GM12891 (cell line): ENCODE results near the gene ITPRID2.

ENCODE experiments used
- DNase-seq: peaks from one replicate; pipeline ENCODE4 v3.0.0; 2011; ENCODE audit warnings: low spot score; ENCODE audit not compliant: insufficient read length
- FAIRE-seq: peaks from 2 replicates; lab custom pipeline; 2011; peaks lifted over from hg19 to GRCh38; lab: Jason Lieb, UNC
- PAX5 ChIP-seq: IDR thresholded peaks from 2 replicates; pipeline ENCODE4 v1.6.1; 2011; ENCODE audit warnings: low read length, moderate library complexity, mild to moderate bottlenecking; ENCODE audit not compliant: insufficient read depth, severe bottlenecking
- POLR2A ChIP-seq: IDR thresholded peaks from 2 replicates; pipeline ENCODE4 v1.6.1; 2011; ENCODE audit warnings: low read depth, low read length, control low read depth
- POLR2AphosphoS5 ChIP-seq: IDR thresholded peaks from 2 replicates; pipeline ENCODE4 v1.6.1; 2011; ENCODE audit warnings: low read depth, low read length, control low read depth
- POU2F2 ChIP-seq: IDR thresholded peaks from 2 replicates; pipeline ENCODE4 v1.6.1; 2011; ENCODE audit warnings: low read depth, mild to moderate bottlenecking, control low read depth, low read length, moderate library complexity
- SPI1 ChIP-seq: IDR thresholded peaks from 2 replicates; pipeline ENCODE4 v1.6.1; 2011; ENCODE audit warnings: low read depth, low read length, control low read depth
- TAF1 ChIP-seq: IDR thresholded peaks from 2 replicates; pipeline ENCODE4 v1.6.1; 2011; ENCODE audit warnings: low read depth, low read length, control low read depth

ITPRID2 gene

DNA sequence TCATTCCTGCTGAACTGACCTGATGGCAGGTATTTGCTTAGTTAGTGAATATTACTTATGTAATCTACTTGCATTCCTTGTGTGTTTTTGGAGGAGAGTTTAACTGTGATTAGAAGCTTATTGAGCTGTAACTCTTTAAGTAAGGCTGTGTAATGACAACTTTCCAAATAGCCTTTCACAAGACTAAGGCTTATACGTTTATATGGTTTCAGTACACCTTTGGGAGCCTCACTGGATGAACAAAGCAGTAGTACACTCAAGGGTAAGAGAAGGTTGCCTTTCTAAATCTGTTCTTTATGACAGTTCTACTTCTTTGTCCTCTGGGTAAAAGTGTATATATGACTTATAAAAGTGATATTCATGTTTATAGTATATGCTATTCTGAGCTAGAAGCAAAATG, 4.3 kb downstream of the ITPRID2 start:
- DNase-seq (no peak), FAIRE-seq (no peak)
- TF ChIP-seq POU2F2 (no peak), TAF1 (no peak)

- DNase-seq (no peak), FAIRE-seq (no peak)
- TF ChIP-seq POU2F2, result no peak
- TF ChIP-seq POLR2AphosphoS5, result no peak
- TF ChIP-seq SPI1, result no peak
- TF ChIP-seq TAF1, result no peak
- TF ChIP-seq PAX5, result no peak
- no peak for TF ChIP-seq POLR2A
These were observed 4.8 kb downstream of the ITPRID2 start for GRCh38 chr2:181896286-181896685.

GRCh38 chr2:181900007-181900651, 8.6 kb downstream of the ITPRID2 start:
- FAIRE-seq, result no peak
- TF ChIP-seq POLR2A, result no peak
- TF ChIP-seq PAX5, result no peak
- TF ChIP-seq SPI1, result no peak
- no peak for TF ChIP-seq POLR2AphosphoS5
- TF ChIP-seq TAF1, result no peak
- TF ChIP-seq POU2F2, result no peak
- DNase-seq, result no peak

DNA sequence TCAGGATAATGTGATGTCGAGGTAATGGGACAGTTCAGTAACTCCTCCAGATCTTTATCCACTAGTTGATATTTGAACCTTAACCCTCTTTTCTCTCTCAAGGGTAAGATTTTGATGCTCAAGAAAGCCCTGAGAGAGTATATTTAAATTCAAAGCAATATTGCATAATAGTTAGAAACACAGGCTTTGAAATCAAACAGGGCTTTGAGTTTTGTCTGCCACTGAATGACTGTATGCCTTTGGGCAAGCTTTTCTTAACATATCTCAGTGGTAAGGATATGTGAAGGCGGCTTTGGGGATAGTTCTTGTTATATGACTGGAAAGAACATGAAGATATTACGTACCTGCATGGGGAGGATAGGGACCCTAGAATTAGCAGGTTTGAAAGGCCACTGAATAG, 11.1 kb downstream of the ITPRID2 start:
- no peak for TF ChIP-seq POLR2AphosphoS5
- no peak for TF ChIP-seq POLR2A
- TF ChIP-seq TAF1, result no peak
- no peak for TF ChIP-seq POU2F2
- no peak for TF ChIP-seq SPI1
- TF ChIP-seq PAX5, result no peak
- FAIRE-seq (no peak), DNase-seq (no peak)

DNA sequence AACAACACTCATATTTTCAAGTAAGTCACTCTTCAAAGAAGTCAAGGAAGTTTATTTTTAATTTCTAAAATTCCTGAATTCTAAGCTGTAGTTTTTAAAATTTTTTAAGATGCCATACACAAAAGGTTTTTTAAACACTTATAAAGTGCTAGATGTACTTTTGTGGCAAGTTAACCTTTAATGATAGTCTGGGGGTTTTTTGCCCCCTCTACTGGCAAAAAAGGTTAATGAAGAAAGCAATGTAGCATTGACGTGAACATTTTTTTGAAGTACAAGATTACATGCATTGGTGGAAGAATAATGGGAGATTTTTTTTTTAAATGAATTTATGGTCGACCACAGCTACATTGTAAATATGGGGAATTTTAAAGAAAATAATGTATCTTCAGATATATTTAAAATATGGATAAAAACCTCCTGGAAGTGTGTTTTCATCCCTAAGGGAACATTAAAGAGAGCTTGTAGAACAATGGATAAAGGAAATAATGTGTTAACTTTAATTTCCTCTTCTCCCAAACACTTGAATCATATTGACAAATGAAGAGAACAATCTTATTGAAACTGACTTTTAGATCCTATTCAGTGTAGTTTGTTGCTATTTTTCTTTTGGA, 12.6 kb downstream of the ITPRID2 start:
- DNase-seq, result no peak
- TF ChIP-seq TAF1 (no peak), PAX5 (no peak), POU2F2 (no peak), POLR2AphosphoS5 (no peak), SPI1 (no peak), POLR2A (no peak)

GRCh38 chr2:181907057-181907456, 15.5 kb downstream of the ITPRID2 start:
- TF ChIP-seq POLR2AphosphoS5 (no peak), POU2F2 (no peak), PAX5 (no peak), POLR2A (no peak), SPI1 (no peak), TAF1 (no peak)
- FAIRE-seq (no peak), DNase-seq (no peak)

More for the DNA sequence above, 12.6 kb downstream of the ITPRID2 start:
- no peak for FAIRE-seq

DNA sequence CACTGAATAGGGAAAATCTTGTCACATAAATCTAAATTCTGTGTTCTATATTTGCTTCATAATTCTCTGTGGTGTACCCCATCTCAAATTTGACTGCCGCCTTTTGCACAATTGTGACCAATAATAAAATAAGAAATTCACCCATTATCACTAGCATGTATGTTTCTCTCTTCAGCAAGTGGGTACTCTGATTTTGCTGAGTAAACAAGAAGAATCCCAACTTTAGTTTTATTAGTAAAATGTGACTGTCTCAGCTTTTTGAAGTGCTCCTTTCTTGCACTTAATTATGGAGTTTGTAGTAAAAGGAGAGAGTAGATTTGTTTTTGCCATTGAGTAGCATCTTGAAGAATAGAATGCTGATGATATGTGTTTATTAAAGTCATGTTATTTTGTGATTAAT, 16.1 kb downstream of the ITPRID2 start:
- DNase-seq, result no peak
- TF ChIP-seq PAX5 (no peak), POLR2AphosphoS5 (no peak), POU2F2 (no peak), TAF1 (no peak), POLR2A (no peak), SPI1 (no peak)
- FAIRE-seq, result no peak

DNA sequence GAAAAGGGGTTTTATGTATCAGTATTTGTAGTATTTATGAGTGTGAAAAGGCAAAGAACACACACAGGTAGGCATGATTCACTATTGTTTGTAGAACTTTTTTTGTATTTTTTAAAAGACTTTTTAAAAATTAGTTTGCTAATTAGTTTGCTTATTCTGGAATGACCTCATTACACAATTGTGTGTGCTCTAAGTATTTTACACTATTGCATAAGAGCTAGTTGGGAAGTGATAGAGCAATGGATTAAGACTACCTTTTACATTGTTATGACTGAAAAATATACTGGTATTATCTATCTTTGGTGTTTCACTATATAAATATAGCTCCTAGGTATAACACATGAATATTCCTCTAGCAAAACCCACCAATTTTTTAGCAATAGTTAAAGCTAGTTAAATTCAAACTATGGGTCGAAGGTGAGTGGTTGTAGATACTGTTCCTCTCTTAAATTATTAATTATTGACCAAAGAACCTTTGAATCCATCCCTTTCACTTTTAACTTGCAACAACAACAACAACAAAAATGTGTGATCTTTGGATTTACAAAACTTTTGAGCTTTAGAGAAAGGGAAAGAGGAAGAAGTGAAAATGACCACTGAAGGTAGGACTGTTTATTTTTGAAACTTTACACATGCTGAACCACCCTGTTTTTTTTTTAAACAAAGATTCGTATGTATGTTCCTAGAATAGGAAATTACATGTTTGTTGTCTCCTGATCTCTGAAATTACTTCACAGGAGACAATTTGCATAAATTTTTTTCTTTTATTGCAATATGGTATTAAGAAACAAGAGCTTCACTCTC, 18.7 kb downstream of the ITPRID2 start:
- FAIRE-seq (no peak), DNase-seq (no peak)
- TF ChIP-seq POLR2A (no peak), POLR2AphosphoS5 (no peak), PAX5 (no peak), SPI1 (no peak), TAF1 (no peak), POU2F2 (no peak)

GRCh38 chr2:181911830-181912229, 20.3 kb downstream of the ITPRID2 start:
- DNase-seq (no peak), FAIRE-seq (peak; percentile 56)
- TF ChIP-seq SPI1, result no peak
- TF ChIP-seq POLR2AphosphoS5, result no peak
- TF ChIP-seq PAX5, result no peak
- TF ChIP-seq POU2F2, result no peak
- TF ChIP-seq POLR2A, result no peak
